GM10248 (cell line): ENCODE measurements around the gene NR5A2.

ENCODE experiments used
- CTCF ChIA-PET: fragments of 300-600 bp; sonication (Branson Sonifier 250); formaldehyde crosslinking; extraction: SDS; loops from one replicate; lab custom pipeline; 2021; ENCODE audit warnings: antibody characterized with exemption; lab: Yijun Ruan, JAX
- POLR2A ChIA-PET: fragments of 350-650 bp; sonication (Branson Sonifier 250); formaldehyde crosslinking; extraction: SDS; loops from one replicate; lab custom pipeline; 2020; ENCODE audit warnings: antibody characterized with exemption; lab: Yijun Ruan, JAX
- DNase-seq: peaks from one replicate; pipeline ENCODE4 v3.0.0; 2012; ENCODE audit errors: extremely low spot score
- CTCF ChIP-seq: IDR thresholded peaks from 2 replicates; pipeline ENCODE4 v1.5.1; 2012; ENCODE audit warnings: mild to moderate bottlenecking, low read depth; ENCODE audit errors: extremely low read depth, missing control alignments, control extremely low read depth

The NR5A2 gene

GRCh38 chr1:200133123-200133522, 105.6 kb downstream of the NR5A2 start:
- ChIA-PET CTCF (no interaction called here), POLR2A (no interaction called here)
- DNase-seq = no peak
- TF ChIP-seq CTCF = no peak

- CTCF ChIA-PET = interaction anchor here (0.9 kb wide), 1 partner anchor 162 kb away, joined by 3 read pairs; no protein-coding TSS in a partner anchor
- no peak for DNase-seq
- no peak for TF ChIP-seq CTCF
- POLR2A ChIA-PET = no interaction called here
Measured at GRCh38 chr1:200134116-200134515, 106.6 kb downstream of the NR5A2 start.

- ChIA-PET CTCF (interaction anchor here (0.8 to 1.3 kb wide), 2 partner anchors 9 to 32 kb away, joined by 3 to 6 read pairs; no protein-coding TSS in a partner anchor), POLR2A (no interaction called here)
- DNase-seq = no peak
- no peak for TF ChIP-seq CTCF
Measured at GRCh38 chr1:200136384-200136783, 108.9 kb downstream of the NR5A2 start.

GRCh38 chr1:200139661-200140250, 112.2 kb downstream of the NR5A2 start:
- POLR2A ChIA-PET = no interaction called here
- peak; percentile 58 for DNase-seq

GRCh38 chr1:200143347-200143746, 115.8 kb downstream of the NR5A2 start:
- ChIA-PET CTCF (no interaction called here), POLR2A (no interaction called here)
- no peak for TF ChIP-seq CTCF
- DNase-seq = no peak

More at GRCh38 chr1:200139661-200140250, 112.2 kb downstream of the NR5A2 start:
- peak; percentile 56 for TF ChIP-seq CTCF
- CTCF ChIA-PET = interaction anchor here (0.7 to 1.9 kb wide), 26 partner anchors 9 to 376 kb away, joined by 3 to 12 read pairs (median 4); no protein-coding TSS in a partner anchor

- peak; percentile 38 for DNase-seq
- POLR2A ChIA-PET = no interaction called here
- CTCF ChIA-PET = interaction anchor here (1.4 to 2.0 kb wide), 4 partner anchors 9 to 363 kb away, joined by 3 to 6 read pairs (median 4); no protein-coding TSS in a partner anchor
- TF ChIP-seq CTCF = no peak
Measured at GRCh38 chr1:200146100-200146499, 118.6 kb downstream of the NR5A2 start.

- CTCF ChIA-PET = interaction anchor here (1.6 kb wide), 1 partner anchor 14 kb away, joined by 4 read pairs; no protein-coding TSS in a partner anchor
- POLR2A ChIA-PET = no interaction called here
- DNase-seq = no peak
- no peak for TF ChIP-seq CTCF
Measured at GRCh38 chr1:200147094-200147493, 119.6 kb downstream of the NR5A2 start.
